Ovary (tissue), 3 donors: ENCODE results near the gene SLC39A2.
"Not testable (repeated sequence)": the region's sequence is repeated elsewhere in the genome, so short reads cannot be mapped to it uniquely, and the experiment has no call there.

Experiments
- EP300 ChIP-seq: sonication (generic); formaldehyde crosslinking; IDR thresholded peaks from one replicate; pipeline ENCODE4 v1.6.1; 2017; ENCODE audit warnings: antibody characterized with exemption
- POLR2A ChIP-seq: fragments of 450-650 bp; IDR thresholded peaks from one replicate; pipeline ENCODE4 v1.6.1; 2017; ENCODE audit warnings: antibody characterized with exemption, mild to moderate bottlenecking, moderate library complexity
- TF ChIP-seq, protein P1 (sequence below), 3 donors: fragments of 450-650 bp in 2 of 3; fragments of 200-600 bp in 1 of 3; IDR thresholded peaks; one replicate each; pipeline versions ENCODE4 v1.5.1 to v1.8.0; 2016 to 2022; ENCODE audit warnings: antibody characterized with exemption in 3 of 3, mild to moderate bottlenecking in 1 of 3
- donor health status: DM: no; HTN: no; CAD: no.

DNA sequence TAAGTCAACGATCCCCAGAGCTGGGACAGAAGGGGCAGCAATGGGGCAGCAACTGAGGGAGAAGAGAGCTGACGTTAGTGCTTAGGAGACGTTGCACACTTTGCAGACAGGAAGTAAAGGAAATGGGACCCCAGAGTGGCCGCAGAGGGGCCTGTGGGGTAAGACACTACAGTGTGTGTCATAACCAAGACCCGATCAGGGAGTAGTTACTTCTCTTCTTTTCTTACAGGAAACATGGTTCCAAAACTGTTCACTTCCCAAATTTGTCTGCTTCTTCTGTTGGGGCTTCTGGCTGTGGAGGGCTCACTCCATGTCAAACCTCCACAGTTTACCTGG lies 43.6 kb upstream of the SLC39A2 start:
- TF ChIP-seq, protein P1, sequence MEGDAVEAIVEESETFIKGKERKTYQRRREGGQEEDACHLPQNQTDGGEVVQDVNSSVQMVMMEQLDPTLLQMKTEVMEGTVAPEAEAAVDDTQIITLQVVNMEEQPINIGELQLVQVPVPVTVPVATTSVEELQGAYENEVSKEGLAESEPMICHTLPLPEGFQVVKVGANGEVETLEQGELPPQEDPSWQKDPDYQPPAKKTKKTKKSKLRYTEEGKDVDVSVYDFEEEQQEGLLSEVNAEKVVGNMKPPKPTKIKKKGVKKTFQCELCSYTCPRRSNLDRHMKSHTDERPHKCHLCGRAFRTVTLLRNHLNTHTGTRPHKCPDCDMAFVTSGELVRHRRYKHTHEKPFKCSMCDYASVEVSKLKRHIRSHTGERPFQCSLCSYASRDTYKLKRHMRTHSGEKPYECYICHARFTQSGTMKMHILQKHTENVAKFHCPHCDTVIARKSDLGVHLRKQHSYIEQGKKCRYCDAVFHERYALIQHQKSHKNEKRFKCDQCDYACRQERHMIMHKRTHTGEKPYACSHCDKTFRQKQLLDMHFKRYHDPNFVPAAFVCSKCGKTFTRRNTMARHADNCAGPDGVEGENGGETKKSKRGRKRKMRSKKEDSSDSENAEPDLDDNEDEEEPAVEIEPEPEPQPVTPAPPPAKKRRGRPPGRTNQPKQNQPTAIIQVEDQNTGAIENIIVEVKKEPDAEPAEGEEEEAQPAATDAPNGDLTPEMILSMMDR (IDR thresholded peaks at IDR 0.05), result not testable (repeated sequence)
- TF ChIP-seq POLR2A, EP300: not testable (repeated sequence)
